Uterus (tissue), 2 donors: ENCODE data around the gene FOXA2.

Source experiments
- CTCF ChIP-seq, 4 experiments: fragments of 200-600 bp in 2 of 4; fragments of 450-650 bp in 2 of 4; sonication (generic) in 2 of 4; IDR thresholded peaks; one replicate each; pipeline ENCODE4 v1.5.1; 2016 to 2019; ENCODE audit warnings: antibody characterized with exemption in 4 of 4, mild to moderate bottlenecking in 2 of 4, moderate library complexity in 1 of 4
- POLR2A ChIP-seq, 2 donors: fragments of 450-650 bp; IDR thresholded peaks; one replicate each; pipeline ENCODE4 v1.6.1; 2016; ENCODE audit warnings: antibody characterized with exemption in 2 of 2, mild to moderate bottlenecking in 1 of 2, moderate library complexity in 1 of 2

DNA sequence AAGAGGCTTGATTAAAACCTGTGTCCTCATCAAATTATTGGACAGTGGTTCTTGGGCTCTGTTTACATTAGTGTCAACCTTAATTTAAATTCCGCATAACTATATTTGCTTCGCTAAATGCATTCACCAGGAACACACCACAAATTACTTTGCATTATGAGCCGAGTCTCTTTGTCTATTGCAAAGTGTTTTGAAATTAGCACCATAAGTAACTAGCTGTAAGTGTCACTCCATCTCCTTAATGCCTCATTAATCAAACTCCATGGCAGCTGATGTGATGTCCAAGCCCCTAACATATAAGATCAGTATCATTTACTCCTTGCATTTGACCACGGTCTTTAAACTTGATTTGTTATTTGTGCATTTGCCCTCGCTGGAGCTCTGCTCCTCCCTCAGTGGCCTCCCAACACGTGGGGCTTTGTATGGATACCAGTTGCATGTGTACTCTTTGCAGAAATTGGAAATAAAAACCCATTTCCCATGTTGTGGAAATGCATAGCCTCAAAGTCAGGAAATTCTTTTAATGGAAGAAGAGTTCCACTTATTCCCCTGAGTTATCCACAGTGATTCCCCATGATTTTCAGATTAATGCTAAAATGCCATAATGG, 24.6 kb downstream of the FOXA2 start:
- no peak for TF ChIP-seq CTCF (IDR thresholded peaks at IDR 0.05)
- TF ChIP-seq POLR2A (IDR thresholded peaks at IDR 0.05): no peak
